Activated B cell treated with CpG ODN at 0.5 μM for 24 hours (primary cell): ENCODE results near the gene PLPPR3. TPM values are rescaled to one million over a fixed set of nuclear protein-coding genes. Genes with fewer than 3 reads are reported as not detected.

Source experiments
- ATAC-seq: fragments of 200-7000 bp; cut with Tn5 transposase; one replicate; pipeline ENCODE4 v1.10.0; 2021; ENCODE audit warnings: low read depth, mild to moderate bottlenecking, moderate library complexity
- CTCF ChIA-PET: fragments of 350-600 bp; sonication (Branson Sonifier 250); formaldehyde crosslinking; loops from one replicate; lab custom pipeline; 2021; ENCODE audit warnings: antibody characterized with exemption; lab: Charles Lee
- POLR2A ChIA-PET: fragments of 350-600 bp; sonication (Branson Sonifier 250); formaldehyde crosslinking; loops from one replicate; lab custom pipeline; 2021; ENCODE audit warnings: antibody characterized with exemption; lab: Charles Lee
- DNase-seq: peaks from one replicate; pipeline ENCODE4 v3.0.0; 2022
- H3K27ac Mint-ChIP-seq: one replicate; pipeline ENCODE4 v1.8.0; 2020; ENCODE audit warnings: mixed read lengths
- H3K27me3 Mint-ChIP-seq: one replicate; pipeline ENCODE4 v1.8.0; 2021; ENCODE audit warnings: mixed read lengths
- H3K36me3 Mint-ChIP-seq: one replicate; pipeline ENCODE4 v1.8.0; 2021; ENCODE audit warnings: low read depth, mixed read lengths
- H3K4me1 Mint-ChIP-seq: one replicate; pipeline ENCODE4 v1.8.0; 2021; ENCODE audit warnings: mixed read lengths
- H3K4me3 Mint-ChIP-seq: one replicate; pipeline ENCODE4 v1.8.0; 2020; ENCODE audit warnings: mild to moderate bottlenecking, mixed read lengths
- H3K9me3 Mint-ChIP-seq: one replicate; pipeline ENCODE4 v1.8.0; 2020; ENCODE audit warnings: mixed read lengths
- intact Hi-C: fragments of 100-400 bp; cut with micrococcal nuclease; formaldehyde crosslinking; loops from one replicate; pipeline ENCODE4 v1.15.1; 2024
- total RNA-seq: library from RNA; stranded (reverse); gene quantifications from 2 replicates; pipeline ENCODE4 v1.2.3, GENCODE V29; 2022
- TF ChIP-seq, protein P1 (sequence below): fragments of 200-600 bp; IDR thresholded peaks from one replicate; pipeline ENCODE4 v1.8.0; 2022; ENCODE audit warnings: antibody characterized with exemption, mild to moderate bottlenecking

PLPPR3 gene
- total RNA-seq, 1 donor from 2014 or later = not detected

GRCh38 chr19:765179-765738 lies 56.5 kb downstream of the PLPPR3 start:
- Mint-ChIP-seq H3K4me1 (peaks cover 1% of the 10 kb centered on the region), H3K27ac (no peak overlapping the region), H3K4me3 (no peak overlapping the region), H3K27me3 (peaks cover 6% of the 10 kb centered on the region), H3K9me3 (no peaks in the 10 kb centered on the region), H3K36me3 (no peaks in the 10 kb centered on the region)
- no peak for DNase-seq
- intact Hi-C loops = no loop called here
- ATAC-seq = no peak
- TF ChIP-seq, protein P1, sequence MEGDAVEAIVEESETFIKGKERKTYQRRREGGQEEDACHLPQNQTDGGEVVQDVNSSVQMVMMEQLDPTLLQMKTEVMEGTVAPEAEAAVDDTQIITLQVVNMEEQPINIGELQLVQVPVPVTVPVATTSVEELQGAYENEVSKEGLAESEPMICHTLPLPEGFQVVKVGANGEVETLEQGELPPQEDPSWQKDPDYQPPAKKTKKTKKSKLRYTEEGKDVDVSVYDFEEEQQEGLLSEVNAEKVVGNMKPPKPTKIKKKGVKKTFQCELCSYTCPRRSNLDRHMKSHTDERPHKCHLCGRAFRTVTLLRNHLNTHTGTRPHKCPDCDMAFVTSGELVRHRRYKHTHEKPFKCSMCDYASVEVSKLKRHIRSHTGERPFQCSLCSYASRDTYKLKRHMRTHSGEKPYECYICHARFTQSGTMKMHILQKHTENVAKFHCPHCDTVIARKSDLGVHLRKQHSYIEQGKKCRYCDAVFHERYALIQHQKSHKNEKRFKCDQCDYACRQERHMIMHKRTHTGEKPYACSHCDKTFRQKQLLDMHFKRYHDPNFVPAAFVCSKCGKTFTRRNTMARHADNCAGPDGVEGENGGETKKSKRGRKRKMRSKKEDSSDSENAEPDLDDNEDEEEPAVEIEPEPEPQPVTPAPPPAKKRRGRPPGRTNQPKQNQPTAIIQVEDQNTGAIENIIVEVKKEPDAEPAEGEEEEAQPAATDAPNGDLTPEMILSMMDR = no peak
- CTCF ChIA-PET = no interaction called here
- POLR2A ChIA-PET = no interaction called here

GRCh38 chr19:764301-764700 lies 57.5 kb downstream of the PLPPR3 start:
- no peak overlapping the region for H3K27ac Mint-ChIP-seq

DNA sequence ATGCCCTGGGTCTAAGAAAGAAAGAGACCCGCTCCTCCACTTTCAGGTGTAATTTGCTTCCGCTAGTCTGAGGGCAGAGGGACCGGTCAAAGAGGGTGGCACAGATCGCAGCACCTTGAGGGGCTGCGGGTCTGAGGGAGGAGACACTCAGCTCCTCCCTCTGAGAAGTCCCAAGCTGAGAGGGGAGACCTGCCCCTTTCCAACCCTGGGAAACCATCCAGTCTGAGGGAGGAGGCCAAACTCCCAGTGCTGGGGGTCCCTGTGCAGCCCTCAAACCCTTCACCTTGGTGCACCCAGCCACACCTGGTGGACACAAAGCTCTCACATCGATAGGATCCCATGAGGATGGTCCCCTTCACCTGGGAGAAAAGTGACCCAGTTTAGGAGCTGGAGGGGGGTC lies 57.9 kb downstream of the PLPPR3 start:
- H3K9me3 Mint-ChIP-seq = peaks cover 5% of the 10 kb centered on the region
- no peaks in the 10 kb centered on the region for H3K4me1 Mint-ChIP-seq
- intact Hi-C loops = no loop called here
- H3K27me3 Mint-ChIP-seq = peaks cover 5% of the 10 kb centered on the region
- DNase-seq (no peak), ATAC-seq (no peak)
- H3K27ac Mint-ChIP-seq = no peak overlapping the region
- H3K36me3 Mint-ChIP-seq = no peaks in the 10 kb centered on the region
- ChIA-PET CTCF (no interaction called here), POLR2A (no interaction called here)
- H3K4me3 Mint-ChIP-seq = no peak overlapping the region
- TF ChIP-seq, protein P1 = no peak

More at GRCh38 chr19:764301-764700, 57.5 kb downstream of the PLPPR3 start:
- no peaks in the 10 kb centered on the region for H3K36me3 Mint-ChIP-seq
- no peak for DNase-seq
- peaks cover 4% of the 10 kb centered on the region for H3K9me3 Mint-ChIP-seq
- ATAC-seq = no peak
- ChIA-PET CTCF (no interaction called here), POLR2A (no interaction called here)
- H3K4me1 Mint-ChIP-seq = no peaks in the 10 kb centered on the region
- peaks cover 5% of the 10 kb centered on the region for H3K27me3 Mint-ChIP-seq
- TF ChIP-seq, protein P1 = no peak
- intact Hi-C loops = no loop called here
- no peak overlapping the region for H3K4me3 Mint-ChIP-seq

GRCh38 chr19:763181-763580 lies 58.6 kb downstream of the PLPPR3 start:
- peaks cover 10% of the 10 kb centered on the region for H3K9me3 Mint-ChIP-seq

More at GRCh38 chr19:763181-763580, 58.6 kb downstream of the PLPPR3 start:
- Mint-ChIP-seq H3K4me1 (no peaks in the 10 kb centered on the region), H3K4me3 (no peak overlapping the region), H3K27me3 (peaks cover 5% of the 10 kb centered on the region), H3K27ac (no peak overlapping the region), H3K36me3 (no peaks in the 10 kb centered on the region)
- DNase-seq = no peak
- intact Hi-C loops = no loop called here
- TF ChIP-seq, protein P1 = no peak
- ChIA-PET CTCF (no interaction called here), POLR2A (no interaction called here)
- ATAC-seq = no peak

Other genes starting within 250 kb of the PLPPR3 start
- gene BSG, start 249.4 kb downstream of the PLPPR3 start, total RNA-seq = 150 and 152 TPM in 2 replicates
- 0.13 and 0.17 TPM in 2 replicates for gene HCN2, start 232.1 kb downstream of the PLPPR3 start, total RNA-seq
- 54.7 and 58.2 TPM in 2 replicates for gene POLRMT, start 188.4 kb downstream of the PLPPR3 start, total RNA-seq
- 0.64 and 0.73 TPM in 2 replicates for gene FGF22, start 182.1 kb downstream of the PLPPR3 start, total RNA-seq
- gene RNF126, start 158.7 kb downstream of the PLPPR3 start, total RNA-seq = 75.9 and 82.7 TPM in 2 replicates
- 2.1 and 2.2 TPM in 2 replicates for gene FSTL3, start 145.6 kb downstream of the PLPPR3 start, total RNA-seq
- gene PRSS57, start 126.5 kb downstream of the PLPPR3 start, total RNA-seq = not detected in 2 replicates
- not detected in 2 replicates for gene PALM, start 113.0 kb downstream of the PLPPR3 start, total RNA-seq
- not detected in 2 replicates for gene MISP, start 70.8 kb downstream of the PLPPR3 start, total RNA-seq
- 404 and 417 TPM in 2 replicates for gene PTBP1, start 24.5 kb downstream of the PLPPR3 start, total RNA-seq
- 0.20 and 1.3 TPM in 2 replicates for gene AZU1, start 5.9 kb upstream of the PLPPR3 start, total RNA-seq
- not detected in 2 replicates for gene PRTN3, start 19.0 kb upstream of the PLPPR3 start, total RNA-seq
- gene ELANE, start 30.3 kb upstream of the PLPPR3 start, total RNA-seq = not detected in 2 replicates
- gene CFD, start 37.7 kb upstream of the PLPPR3 start, total RNA-seq = 0.54 TPM in 1 of 2 replicates, not detected in the other
- 76.1 and 79.3 TPM in 2 replicates for gene MED16, start 71.2 kb upstream of the PLPPR3 start, total RNA-seq
- not detected in 2 replicates for gene RNU6-9, start 71.5 kb upstream of the PLPPR3 start, total RNA-seq
- 174 and 189 TPM in 2 replicates for gene R3HDM4, start 91.3 kb upstream of the PLPPR3 start, total RNA-seq
- gene KISS1R, start 95.4 kb upstream of the PLPPR3 start, total RNA-seq = 0.49 TPM in 2 replicates
- 67.7 and 74.9 TPM in 2 replicates for gene ARID3A, start 104.1 kb upstream of the PLPPR3 start, total RNA-seq
- 66.5 and 84.7 TPM in 2 replicates for gene WDR18, start 162.4 kb upstream of the PLPPR3 start, total RNA-seq
- 0.11 TPM in 1 of 2 replicates, not detected in the other for gene GRIN3B, start 178.5 kb upstream of the PLPPR3 start, total RNA-seq
- 223 and 257 TPM in 2 replicates for gene TMEM259, start 199.2 kb upstream of the PLPPR3 start, total RNA-seq
- not detected in 2 replicates for gene RNU6-2, start 199.6 kb upstream of the PLPPR3 start, total RNA-seq
- gene CNN2, start 204.7 kb upstream of the PLPPR3 start, total RNA-seq = 352 and 371 TPM in 2 replicates
- gene ABCA7, start 218.2 kb upstream of the PLPPR3 start, total RNA-seq = 164 and 188 TPM in 2 replicates
- gene ARHGAP45, start 245.2 kb upstream of the PLPPR3 start, total RNA-seq = 266 and 312 TPM in 2 replicates